ENCODE results near the gene ATF4.

- TF ChIP-seq, protein P1, sequence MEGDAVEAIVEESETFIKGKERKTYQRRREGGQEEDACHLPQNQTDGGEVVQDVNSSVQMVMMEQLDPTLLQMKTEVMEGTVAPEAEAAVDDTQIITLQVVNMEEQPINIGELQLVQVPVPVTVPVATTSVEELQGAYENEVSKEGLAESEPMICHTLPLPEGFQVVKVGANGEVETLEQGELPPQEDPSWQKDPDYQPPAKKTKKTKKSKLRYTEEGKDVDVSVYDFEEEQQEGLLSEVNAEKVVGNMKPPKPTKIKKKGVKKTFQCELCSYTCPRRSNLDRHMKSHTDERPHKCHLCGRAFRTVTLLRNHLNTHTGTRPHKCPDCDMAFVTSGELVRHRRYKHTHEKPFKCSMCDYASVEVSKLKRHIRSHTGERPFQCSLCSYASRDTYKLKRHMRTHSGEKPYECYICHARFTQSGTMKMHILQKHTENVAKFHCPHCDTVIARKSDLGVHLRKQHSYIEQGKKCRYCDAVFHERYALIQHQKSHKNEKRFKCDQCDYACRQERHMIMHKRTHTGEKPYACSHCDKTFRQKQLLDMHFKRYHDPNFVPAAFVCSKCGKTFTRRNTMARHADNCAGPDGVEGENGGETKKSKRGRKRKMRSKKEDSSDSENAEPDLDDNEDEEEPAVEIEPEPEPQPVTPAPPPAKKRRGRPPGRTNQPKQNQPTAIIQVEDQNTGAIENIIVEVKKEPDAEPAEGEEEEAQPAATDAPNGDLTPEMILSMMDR (IDR thresholded peaks at IDR 0.05; ENCODE audit: low read length): no peak
- TF ChIP-seq EZH2 (IDR thresholded peaks at IDR 0.05; ENCODE audit: borderline replicate concordance, low read length): no peak
Measured at GRCh38 chr22:39527481-39527961, 7.2 kb downstream of the ATF4 start.

Measured in OCI-LY1 (cell line).